Epithelial cell of esophagus (primary cell): ENCODE results near the gene IFRD2.

Experiments
- DNase-seq: peaks from one replicate; pipeline ENCODE4 v3.0.0; 2010; ENCODE audit warnings: low read depth
- H3K4me3 ChIP-seq: 2 replicates; pipeline ENCODE4 v1.5.1; 2011; ENCODE audit warnings: mild to moderate bottlenecking, low read length, control low read depth
- CTCF ChIP-seq: IDR thresholded peaks from 2 replicates; pipeline ENCODE4 v1.5.1; 2011; ENCODE audit warnings: low read depth, mild to moderate bottlenecking, low read length, control low read depth, inconsistent platforms; ENCODE audit not compliant: insufficient read depth; ENCODE audit errors: missing control alignments

IFRD2 gene

GRCh38 chr3:50327943-50328691, 35.9 kb upstream of the IFRD2 start, which contains the start of gene TUSC2:
Gene TUSC2, minus strand, starts transcription at chr3:50328223. Its CDS starts 124 bp downstream, at chr3:50328099.
- peak within 1 kb of the TSS; percentile 78 for H3K4me3 ChIP-seq
- TF ChIP-seq CTCF, result no peak
- peak; percentile 99 for DNase-seq

GRCh38 chr3:50327129-50327528, 34.9 kb upstream of the IFRD2 start:
- no peak for TF ChIP-seq CTCF
- no peak for DNase-seq

GRCh38 chr3:50326182-50326541, 33.9 kb upstream of the IFRD2 start:
- H3K4me3 ChIP-seq, result no peak overlapping the region
- no peak for DNase-seq
- no peak for TF ChIP-seq CTCF

More at GRCh38 chr3:50327129-50327528, 34.9 kb upstream of the IFRD2 start:
- peak overlapping the region; percentile 78 for H3K4me3 ChIP-seq

- no peak for TF ChIP-seq CTCF
- H3K4me3 ChIP-seq, result no peak overlapping the region
- no peak for DNase-seq
Measured at GRCh38 chr3:50325497-50326181, 33.4 kb upstream of the IFRD2 start.

- no peak for TF ChIP-seq CTCF
- DNase-seq, result no peak
- no peak overlapping the region for H3K4me3 ChIP-seq
Measured at GRCh38 chr3:50325113-50325480, 32.9 kb upstream of the IFRD2 start.

GRCh38 chr3:50324351-50325112, 32.3 kb upstream of the IFRD2 start:
- H3K4me3 ChIP-seq, result no peak overlapping the region
- DNase-seq, result peak; percentile 68
- peak; percentile 85 for TF ChIP-seq CTCF
